NCI-H1105 (cell line): ENCODE measurements around the gene ADARB1.

Experiments used
- DNase-seq: peaks from one replicate; lab custom pipeline; 2025; lab: John Stamatoyannopoulos, UW

The ADARB1 gene

GRCh38 chr21:45168522-45168921 is 94.1 kb downstream of the ADARB1 start:
- no peak for DNase-seq

GRCh38 chr21:45169001-45169400 is 94.6 kb downstream of the ADARB1 start:
- DNase-seq: no peak

GRCh38 chr21:45169682-45170081 is 95.3 kb downstream of the ADARB1 start:
- no peak for DNase-seq

- DNase-seq: no peak
These were observed 96.6 kb downstream of the ADARB1 start for GRCh38 chr21:45170987-45171386.

- DNase-seq: no peak
These were observed 98.0 kb downstream of the ADARB1 start for GRCh38 chr21:45172420-45172819.

DNA sequence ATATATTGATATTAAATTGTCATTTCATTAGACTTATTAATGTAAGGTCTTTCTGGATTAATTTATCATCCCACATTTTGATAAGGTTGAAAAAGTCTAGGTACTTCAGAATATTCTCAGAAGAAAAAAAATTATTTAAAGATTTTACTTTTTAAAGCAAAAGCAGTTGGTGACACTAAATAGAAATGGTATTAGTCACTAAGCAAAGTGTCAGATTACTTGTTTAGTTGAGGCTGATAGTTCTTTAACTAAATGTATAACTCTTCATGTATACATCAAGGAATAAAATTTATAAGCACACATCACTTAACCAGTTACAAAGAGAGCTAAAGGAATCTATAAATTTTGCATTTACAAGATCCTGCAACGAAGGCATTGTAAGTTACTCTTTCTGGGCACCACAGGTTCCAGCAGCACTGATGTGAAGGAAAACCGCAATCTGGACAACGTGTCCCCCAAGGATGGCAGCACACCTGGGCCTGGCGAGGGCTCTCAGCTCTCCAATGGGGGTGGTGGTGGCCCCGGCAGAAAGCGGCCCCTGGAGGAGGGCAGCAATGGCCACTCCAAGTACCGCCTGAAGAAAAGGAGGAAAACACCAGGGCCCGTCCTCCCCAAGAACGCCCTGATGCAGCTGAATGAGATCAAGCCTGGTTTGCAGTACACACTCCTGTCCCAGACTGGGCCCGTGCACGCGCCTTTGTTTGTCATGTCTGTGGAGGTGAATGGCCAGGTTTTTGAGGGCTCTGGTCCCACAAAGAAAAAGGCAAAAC is 101.1 kb downstream of the ADARB1 start:
- no peak for DNase-seq

DNA sequence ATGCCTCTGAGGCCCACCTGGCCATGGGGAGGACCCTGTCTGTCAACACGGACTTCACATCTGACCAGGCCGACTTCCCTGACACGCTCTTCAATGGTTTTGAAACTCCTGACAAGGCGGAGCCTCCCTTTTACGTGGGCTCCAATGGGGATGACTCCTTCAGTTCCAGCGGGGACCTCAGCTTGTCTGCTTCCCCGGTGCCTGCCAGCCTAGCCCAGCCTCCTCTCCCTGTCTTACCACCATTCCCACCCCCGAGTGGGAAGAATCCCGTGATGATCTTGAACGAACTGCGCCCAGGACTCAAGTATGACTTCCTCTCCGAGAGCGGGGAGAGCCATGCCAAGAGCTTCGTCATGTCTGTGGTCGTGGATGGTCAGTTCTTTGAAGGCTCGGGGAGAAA is 101.8 kb downstream of the ADARB1 start:
- no peak for DNase-seq

GRCh38 chr21:45177039-45177438 is 102.7 kb downstream of the ADARB1 start:
- DNase-seq: no peak

DNA sequence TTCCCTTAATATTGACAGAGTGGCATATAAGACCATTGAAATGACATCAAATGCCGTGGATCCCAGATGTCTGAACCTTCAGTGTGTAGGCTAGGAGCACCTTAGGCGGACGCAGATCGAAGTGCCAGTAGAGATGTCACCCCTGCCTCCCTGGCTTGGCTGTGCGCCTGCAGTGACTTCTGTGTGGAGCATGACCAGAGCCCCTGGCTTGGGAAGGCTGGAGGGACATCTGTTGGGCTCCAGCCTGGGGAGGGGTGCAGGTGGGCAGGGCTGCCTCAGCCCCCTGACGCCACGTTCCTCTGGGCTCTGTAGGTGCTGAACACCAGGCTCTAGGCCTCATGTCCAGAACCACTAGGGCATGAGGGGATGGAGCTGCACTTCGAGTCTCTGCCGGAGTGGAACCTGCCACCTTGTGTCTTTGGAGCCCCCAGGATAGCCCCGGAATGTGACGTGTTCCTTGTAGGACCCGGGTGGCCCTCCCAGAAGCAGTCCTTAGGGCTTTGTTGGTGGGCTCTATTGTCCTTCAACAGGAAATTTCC is 103.8 kb downstream of the ADARB1 start:
- no peak for DNase-seq

DNA sequence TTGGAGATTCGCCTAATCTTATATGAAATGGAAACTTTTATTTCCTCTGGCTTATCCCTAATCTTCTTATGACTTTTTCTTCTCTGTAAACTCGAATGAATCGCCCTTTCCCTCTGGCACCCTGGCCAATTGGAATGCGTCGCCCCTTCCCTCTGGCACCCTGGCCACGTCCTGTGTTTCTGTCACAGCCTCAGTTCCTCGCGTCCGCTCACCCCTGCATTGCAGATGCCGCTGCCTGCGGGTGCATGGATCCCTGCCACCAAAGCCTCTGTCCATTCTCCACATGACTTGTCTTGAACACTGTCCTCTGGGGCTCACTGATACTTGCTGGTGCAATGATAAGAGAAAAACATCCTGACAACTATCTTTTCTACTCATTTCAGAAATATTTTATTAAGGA is 104.6 kb downstream of the ADARB1 start:
- no peak for DNase-seq

- DNase-seq: no peak
These were observed 105.3 kb downstream of the ADARB1 start for GRCh38 chr21:45179568-45180245.

DNA sequence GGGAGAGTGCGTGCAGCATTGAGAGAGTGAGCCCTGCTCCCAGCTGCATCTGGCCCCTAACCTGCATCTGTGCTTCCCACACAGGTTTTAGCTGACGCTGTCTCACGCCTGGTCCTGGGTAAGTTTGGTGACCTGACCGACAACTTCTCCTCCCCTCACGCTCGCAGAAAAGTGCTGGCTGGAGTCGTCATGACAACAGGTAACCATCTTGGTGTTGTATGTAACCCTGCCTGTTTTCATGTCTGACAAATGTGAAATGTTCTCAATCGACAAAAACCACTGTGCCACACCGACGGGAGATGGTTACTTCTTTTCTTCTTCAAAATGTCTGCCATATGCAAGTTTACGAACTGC is 105.8 kb downstream of the ADARB1 start:
- DNase-seq: no peak

- DNase-seq: no peak
These were observed 108.6 kb downstream of the ADARB1 start for GRCh38 chr21:45182958-45183357.

- DNase-seq: no peak
These were observed 109.5 kb downstream of the ADARB1 start for GRCh38 chr21:45183852-45184251.

- DNase-seq: no peak
These were observed 110.5 kb downstream of the ADARB1 start for GRCh38 chr21:45184869-45185268.

DNA sequence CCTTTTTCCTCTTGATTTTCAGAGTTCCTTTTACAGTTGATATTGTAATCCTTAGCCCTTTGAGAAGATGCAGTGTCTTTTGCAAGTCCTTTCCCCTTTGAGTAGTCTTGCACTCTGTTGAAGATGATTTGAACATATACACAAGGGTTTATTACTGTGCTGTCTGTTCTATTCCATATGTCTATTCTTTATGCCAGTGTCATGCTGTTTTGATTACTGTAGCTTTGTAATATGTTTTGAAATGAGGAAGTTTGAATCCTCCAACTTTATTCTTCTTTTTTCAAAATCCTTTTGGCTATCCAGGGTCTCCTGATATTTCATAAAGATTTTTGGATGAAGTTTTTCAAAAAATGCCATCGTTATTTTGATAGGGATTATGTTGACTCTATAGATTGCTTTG is 112.3 kb downstream of the ADARB1 start:
- DNase-seq: no peak

DNA sequence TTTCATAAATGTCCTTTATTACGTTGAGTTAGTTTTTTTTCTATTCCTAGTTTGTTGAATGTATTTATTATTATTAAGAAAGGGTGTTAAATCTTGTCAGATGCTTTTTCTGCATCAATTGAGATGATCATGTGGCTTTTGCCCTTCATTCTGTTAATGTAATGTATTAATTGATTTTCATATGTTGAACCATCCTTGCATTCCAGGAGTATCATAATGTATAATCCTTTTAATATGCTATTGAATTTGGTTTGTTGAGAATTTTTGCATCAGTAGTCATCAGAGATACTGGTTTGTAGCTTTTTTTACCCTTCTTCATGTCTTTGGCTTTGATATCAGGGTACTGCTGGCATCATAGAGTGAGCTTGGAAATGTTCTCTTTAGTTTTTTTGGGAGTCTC is 113.3 kb downstream of the ADARB1 start:
- no peak for DNase-seq

- DNase-seq: no peak
These were observed 115.6 kb downstream of the ADARB1 start for GRCh38 chr21:45190013-45190412.

GRCh38 chr21:45192332-45192731 is 118.0 kb downstream of the ADARB1 start:
- no peak for DNase-seq

DNA sequence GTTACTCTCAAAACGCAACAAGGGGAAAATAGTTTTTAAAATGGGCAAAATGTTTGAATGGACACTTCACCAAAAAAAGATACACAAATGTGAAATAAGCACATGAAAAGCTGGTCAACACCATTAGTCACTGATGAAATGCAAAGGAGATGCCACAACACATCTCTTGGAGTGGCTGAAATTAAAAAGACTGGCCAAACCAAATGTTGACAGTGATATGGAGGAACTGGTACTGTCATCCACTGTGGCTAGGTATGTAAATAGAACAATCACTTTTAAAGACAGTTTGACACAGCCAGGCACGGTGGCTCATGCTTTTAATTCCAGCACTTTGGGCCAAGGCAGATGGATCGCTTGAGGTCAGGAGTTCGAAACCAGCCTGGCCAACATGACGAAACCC is 122.2 kb downstream of the ADARB1 start:
- DNase-seq: no peak

GRCh38 chr21:45199201-45199600 is 124.8 kb downstream of the ADARB1 start:
- no peak for DNase-seq

DNA sequence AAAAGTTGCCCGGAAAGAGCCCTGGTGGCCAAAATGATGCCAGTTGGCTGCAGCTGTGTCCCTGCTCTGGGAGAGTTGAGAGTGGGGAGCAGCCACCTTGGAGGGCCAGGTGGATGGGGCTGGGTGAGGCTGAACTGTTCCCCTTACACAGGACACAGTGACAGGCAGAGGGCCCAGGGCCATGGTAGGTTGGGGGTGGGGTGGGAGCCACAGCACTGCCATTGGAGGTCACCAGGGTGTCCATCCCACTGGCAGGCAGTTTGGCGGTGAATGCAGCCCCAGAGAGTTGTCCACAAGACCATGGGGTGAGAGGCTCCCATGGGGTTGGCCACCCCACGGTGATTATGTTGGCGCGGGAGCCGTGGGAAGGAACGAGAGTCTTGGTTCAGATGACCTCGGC is 125.7 kb downstream of the ADARB1 start:
- no peak for DNase-seq

DNA sequence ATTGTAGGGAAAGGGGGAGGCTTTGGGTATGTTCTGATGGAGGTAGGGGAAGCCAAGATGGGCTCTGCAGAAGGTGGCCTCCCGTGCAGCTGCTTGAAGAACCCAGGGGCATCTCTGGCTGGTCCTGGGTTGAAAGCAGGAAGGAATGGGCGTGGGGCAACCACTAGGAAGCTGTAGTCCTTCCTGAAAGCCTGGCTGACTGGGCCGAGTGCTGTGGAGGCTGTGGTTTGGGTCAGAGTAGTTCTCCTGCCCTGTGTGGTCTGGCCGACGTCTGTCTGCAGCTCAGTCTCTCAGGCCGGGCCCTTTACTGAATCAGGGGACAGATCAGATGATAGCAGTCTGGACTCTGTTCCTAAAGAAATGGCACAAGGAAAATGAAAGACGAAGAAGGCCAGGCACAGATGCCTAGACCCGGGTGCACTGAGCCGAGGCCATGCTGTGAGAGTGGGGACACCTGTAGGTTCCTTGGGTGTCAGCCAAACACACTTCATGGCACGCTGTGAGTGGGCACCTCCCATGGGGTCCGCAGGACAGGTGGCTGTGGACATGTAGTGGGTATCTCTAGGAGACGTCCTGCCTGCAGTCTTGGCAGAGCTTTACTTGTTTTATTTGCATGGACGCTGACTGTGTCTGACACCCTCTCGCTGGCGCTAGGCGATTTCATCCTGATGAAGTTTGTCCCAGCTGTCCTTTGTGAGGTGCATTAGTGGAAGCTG is 126.4 kb downstream of the ADARB1 start:
- no peak for DNase-seq
